Brain microvascular endothelial cell (primary cell): ENCODE measurements around the gene RIGI.

Experiments
- DNase-seq: peaks from one replicate; pipeline ENCODE4 v3.0.0-alpha.2; 2020
- H3K27ac ChIP-seq: fragments of 250-450 bp; sonication (Bioruptor Pico); 2 replicates; pipeline ENCODE4 v1.5.1; 2020; ENCODE audit warnings: mild to moderate bottlenecking, moderate library complexity
- H3K27me3 ChIP-seq: fragments of 250-450 bp; sonication (Bioruptor Pico); replicated peaks from 2 replicates; pipeline ENCODE4 v1.5.1; 2020; ENCODE audit warnings: mild to moderate bottlenecking
- H3K36me3 ChIP-seq: fragments of 250-450 bp; sonication (Bioruptor Pico); replicated peaks from 2 replicates; pipeline ENCODE4 v1.5.1; 2020; ENCODE audit warnings: mild to moderate bottlenecking
- H3K4me3 ChIP-seq: 2 replicates; pipeline ENCODE4 v1.5.1; 2011; ENCODE audit warnings: low read depth, mild to moderate bottlenecking, control low read depth, low read length, moderate library complexity
- CTCF ChIP-seq: IDR thresholded peaks from 2 replicates; pipeline ENCODE4 v1.5.1; 2011; ENCODE audit warnings: low read depth, mild to moderate bottlenecking, moderate library complexity, low read length, control low read depth, inconsistent platforms; ENCODE audit errors: missing control alignments
- in situ Hi-C: cut with HindIII; loops from 2 replicates; pipeline ENCODE4 v1.10.0; 2017; ENCODE audit warnings: low sequenced_read_pairs, low pct_ligation_motif_present

RIGI gene

GRCh38 chr9:32570262-32570661 is 44.3 kb upstream of the RIGI start:
- in situ Hi-C loops, result loop anchor here (10.0 to 25.0 kb wide), 2 partner anchors 195 to 417 kb away; no protein-coding TSS in a partner anchor
- Histone ChIP-seq H3K27ac (no peak overlapping the region), H3K36me3 (peaks cover 17% of the 10 kb centered on the region), H3K27me3 (no peaks in the 10 kb centered on the region), H3K4me3 (no peak overlapping the region)
- no peak for TF ChIP-seq CTCF
- no peak for DNase-seq

DNA sequence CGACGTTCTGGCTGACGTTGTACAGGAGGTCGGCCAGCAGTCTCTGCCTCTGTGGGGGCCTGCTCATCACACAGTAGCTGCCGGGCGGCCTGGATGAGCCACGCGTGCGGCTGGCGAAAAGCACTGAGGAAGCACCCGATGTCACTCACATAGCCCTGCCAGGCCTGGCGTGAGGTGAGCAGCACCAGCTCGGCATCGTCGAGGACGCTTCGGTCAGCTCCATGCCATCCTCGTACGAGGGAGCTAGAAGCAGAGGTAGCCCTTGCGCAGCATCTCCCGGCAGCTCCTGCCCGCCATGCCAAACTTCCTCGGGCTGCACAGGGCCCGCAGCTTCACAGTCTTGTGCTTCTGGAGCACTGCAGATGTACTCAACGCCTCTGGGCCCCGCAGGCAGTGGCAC is 40.8 kb upstream of the RIGI start:
- no peak overlapping the region for H3K4me3 ChIP-seq
- H3K27ac ChIP-seq, result no peak overlapping the region
- H3K27me3 ChIP-seq, result no peaks in the 10 kb centered on the region
- no peak for TF ChIP-seq CTCF
- H3K36me3 ChIP-seq, result peaks cover 17% of the 10 kb centered on the region
- DNase-seq, result no peak
- in situ Hi-C loops, result loop anchor here (25.0 kb wide), 1 partner anchor 421 kb away; no protein-coding TSS in a partner anchor

GRCh38 chr9:32565967-32566366 is 40.0 kb upstream of the RIGI start:
- no peaks in the 10 kb centered on the region for H3K27me3 ChIP-seq
- TF ChIP-seq CTCF, result no peak
- in situ Hi-C loops, result loop anchor here (25.0 kb wide), 1 partner anchor 421 kb away; no protein-coding TSS in a partner anchor

GRCh38 chr9:32558408-32558934 is 32.5 kb upstream of the RIGI start:
- no peaks in the 10 kb centered on the region for H3K27me3 ChIP-seq

More at GRCh38 chr9:32565967-32566366, 40.0 kb upstream of the RIGI start:
- no peak overlapping the region for H3K27ac ChIP-seq
- no peak for DNase-seq
- H3K36me3 ChIP-seq, result peaks cover 17% of the 10 kb centered on the region
- H3K4me3 ChIP-seq, result no peak overlapping the region

DNA sequence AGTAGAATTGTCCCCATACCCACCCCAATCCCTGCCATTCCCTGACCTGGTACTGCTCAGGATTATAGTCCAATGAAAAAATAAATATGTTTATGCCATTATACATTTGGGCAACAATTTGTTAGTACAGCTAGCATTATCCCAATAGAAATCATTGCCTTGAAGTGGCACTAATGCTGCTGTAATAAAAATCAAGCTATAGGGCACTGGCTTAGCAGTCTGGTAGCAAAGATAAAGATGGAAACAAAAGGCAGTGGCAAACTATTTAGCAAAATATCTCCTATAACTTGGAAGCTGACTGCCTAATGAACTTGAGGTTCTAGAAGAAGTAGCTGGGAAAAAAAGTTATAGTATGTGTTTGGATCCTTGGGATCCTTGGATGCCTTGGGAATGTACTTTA is 28.6 kb upstream of the RIGI start:
- TF ChIP-seq CTCF, result no peak
- Histone ChIP-seq H3K36me3 (no peaks in the 10 kb centered on the region), H3K27ac (no peak overlapping the region), H3K27me3 (no peaks in the 10 kb centered on the region), H3K4me3 (no peak overlapping the region)
- DNase-seq, result no peak
- in situ Hi-C loops, result loop anchor here (25.0 kb wide), 1 partner anchor 433 kb away; no protein-coding TSS in a partner anchor

More at GRCh38 chr9:32558408-32558934, 32.5 kb upstream of the RIGI start:
- in situ Hi-C loops, result loop anchor here (25.0 kb wide), 1 partner anchor 429 kb away; no protein-coding TSS in a partner anchor
- no peak for DNase-seq
- Histone ChIP-seq H3K4me3 (no peak overlapping the region), H3K36me3 (no peaks in the 10 kb centered on the region), H3K27ac (no peak overlapping the region)
- no peak for TF ChIP-seq CTCF

- H3K27ac ChIP-seq, result no peak overlapping the region
These were observed 28.1 kb upstream of the RIGI start for GRCh38 chr9:32554107-32554506.

More at GRCh38 chr9:32554107-32554506, 28.1 kb upstream of the RIGI start:
- H3K36me3 ChIP-seq, result no peaks in the 10 kb centered on the region
- in situ Hi-C loops, result loop anchor here (25.0 kb wide), 1 partner anchor 433 kb away; no protein-coding TSS in a partner anchor
- no peak for DNase-seq
- no peaks in the 10 kb centered on the region for H3K27me3 ChIP-seq
- H3K4me3 ChIP-seq, result no peak overlapping the region
- TF ChIP-seq CTCF, result no peak
